Keratinocyte (primary cell): Measurements from ENCODE around the gene KIR3DL1.
"Not testable (repeated sequence)": the region's sequence is repeated elsewhere in the genome, so short reads cannot be mapped to it uniquely, and the experiment has no call there.

Source experiments
- CTCF ChIP-seq, 3 experiments: IDR thresholded peaks in 1 of 3; conservative IDR thresholded peaks in 1 of 3; optimal IDR thresholded peaks in 1 of 3; 2 replicates in 2 of 3; 3 replicates in 1 of 3; pipeline versions ENCODE3 to v1.5.1; 2011; ENCODE audit warnings: low read length in 3 of 3, mild to moderate bottlenecking in 3 of 3, moderate library complexity in 2 of 3, control low read depth in 1 of 3, inconsistent platforms in 1 of 3; ENCODE audit not compliant: insufficient read depth in 2 of 3; ENCODE audit errors: extremely low read depth in 1 of 3
- EZH2 ChIP-seq: IDR thresholded peaks from one replicate; pipeline ENCODE4 v1.6.1; 2012; ENCODE audit warnings: inconsistent platforms, mild to moderate bottlenecking, low read length, moderate library complexity

DNA sequence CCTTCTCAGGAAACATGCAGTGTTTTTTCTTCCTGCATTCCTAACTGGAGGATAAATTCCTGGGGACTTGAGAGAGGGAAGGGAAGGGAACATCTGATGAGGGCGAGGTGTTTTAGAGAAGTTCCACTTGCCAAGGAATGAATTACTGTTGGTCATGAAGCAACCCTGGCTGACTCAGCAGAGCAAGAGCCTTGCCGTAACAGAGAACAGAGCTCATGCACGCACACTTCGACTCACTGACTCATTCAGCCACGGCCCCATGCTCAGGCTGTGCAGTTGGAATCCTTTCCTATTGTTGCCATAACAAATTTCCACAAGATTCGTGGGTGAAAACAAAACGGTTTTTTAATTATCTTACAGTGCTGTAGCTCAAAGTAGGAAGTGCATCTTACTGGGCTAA lies 9.1 kb downstream of the KIR3DL1 start:
- TF ChIP-seq EZH2; CTCF (optimal IDR thresholded peaks at IDR 0.05 in 1 of 3, IDR thresholded peaks at IDR 0.05 in 1 of 3, conservative IDR thresholded peaks at IDR 0.05 in 1 of 3; ENCODE audit: extremely low read depth in 1 of 3, insufficient read depth in 2 of 3, low read length in 3 of 3): not testable (repeated sequence)
